Upper lobe of left lung (tissue), 6 donors: ENCODE measurements around the gene COPS7A. TPM values are rescaled to one million over a fixed set of nuclear protein-coding genes. Genes with fewer than 3 reads are reported as not detected.

Source experiments
- ATAC-seq, 2 donors: fragments of 200-7000 bp; cut with Tn5 transposase; one replicate each; pipeline ENCODE4 v1.9.1; 2022; ENCODE audit warnings: mild to moderate bottlenecking in 2 of 2, moderate library complexity in 2 of 2; ENCODE audit not compliant: low FRiP score in 2 of 2
- DNase-seq, 2 donors: peaks; one replicate each; pipeline ENCODE4 v3.0.0-alpha.2; 2019 to 2020
- H3K27ac ChIP-seq, 4 donors: fragments of 200-600 bp; sonication (generic); one replicate each; pipeline ENCODE4 v1.5.1; 2016 to 2019
- H3K27me3 ChIP-seq, 4 donors: fragments of 200-600 bp; sonication (generic); one replicate each; pipeline ENCODE4 v1.5.1; 2017 to 2019
- H3K36me3 ChIP-seq, 4 donors: fragments of 200-600 bp; sonication (generic); one replicate each; pipeline ENCODE4 v1.5.1; 2016 to 2019
- H3K4me1 ChIP-seq, 4 donors: fragments of 200-600 bp; sonication (generic); one replicate each; pipeline ENCODE4 v1.5.1; 2018 to 2019
- H3K4me3 ChIP-seq, 4 donors: fragments of 200-600 bp; sonication (generic); one replicate each; pipeline ENCODE4 v1.5.1; 2017 to 2019; ENCODE audit warnings: mild to moderate bottlenecking in 2 of 4, moderate library complexity in 1 of 4
- H3K9me3 ChIP-seq, 4 donors: fragments of 200-600 bp; sonication (generic); one replicate each; pipeline ENCODE4 v1.5.1; 2018 to 2019
- CTCF ChIP-seq, 6 experiments: fragments of 450-650 bp in 4 of 6; fragments of 200-600 bp in 2 of 6; sonication (generic) in 2 of 6; IDR thresholded peaks; one replicate each; pipeline ENCODE4 v1.5.1; 2016 to 2019; ENCODE audit warnings: antibody characterized with exemption in 6 of 6
- EP300 ChIP-seq, 4 donors: sonication (generic); formaldehyde crosslinking; IDR thresholded peaks; one replicate each; pipeline ENCODE4 v1.5.1; 2017; ENCODE audit warnings: antibody characterized with exemption in 4 of 4, control low read depth in 2 of 4
- POLR2A ChIP-seq, 4 donors: fragments of 450-650 bp; IDR thresholded peaks; one replicate each; pipeline ENCODE4 v1.5.1; 2016 to 2017; ENCODE audit warnings: antibody characterized with exemption in 4 of 4, mild to moderate bottlenecking in 2 of 4
- POLR2AphosphoS5 ChIP-seq, 2 donors: sonication (generic); formaldehyde crosslinking; IDR thresholded peaks; one replicate each; pipeline ENCODE4 v1.5.1; 2017; ENCODE audit warnings: antibody characterized with exemption in 2 of 2
- WGBS, 2 donors: methylation state at CpG; one replicate each; pipeline ENCODE4 v1.1.5; 2017 to 2018; 5-methylcytosine and 5-hydroxymethylcytosine counted together
- total RNA-seq, 6 donors: library from RNA; depleted of rRNA in 4 of 6; stranded (reverse); fragments of >200 nt in 4 of 6; gene quantifications; one replicate each; pipeline versions ENCODE4 v1.1.0 to v1.2.1, GENCODE V29; 2016 to 2021
- donor health status: DM: no; HTN: no; CAD: no; lungs with moderate emphysema.
- donor health status: DM: no; HTN: yes; CAD: no; lungs with severe emphysema.

The COPS7A gene
- total RNA-seq, 6 donors from 2014 or later, result 36.9 to 70.2 (median 63.0) TPM

GRCh38 chr12:6754411-6754810, 30.6 kb downstream of the COPS7A start:
- 91 to 96% methylated on average over 2 of the region's 2 CpGs for WGBS, 2 donors
- no peak for TF ChIP-seq POLR2A (IDR thresholded peaks at IDR 0.05)
- no peak for TF ChIP-seq CTCF (IDR thresholded peaks at IDR 0.05)
- TF ChIP-seq EP300 (IDR thresholded peaks at IDR 0.05), result no peak
- TF ChIP-seq POLR2AphosphoS5 (IDR thresholded peaks at IDR 0.05), result no peak
- Histone ChIP-seq H3K36me3 (peaks cover 15 to 25% (median 21%) of the 10 kb centered on the region in 4 donors), H3K4me3 (no peak overlapping the region), H3K4me1 (peaks cover 12 to 22% (median 18%) of the 10 kb centered on the region in 4 donors), H3K27me3 (no peaks in the 10 kb centered on the region), H3K27ac (peak overlapping the region; percentile 21 to 100 (median 98)), H3K9me3 (no peaks in the 10 kb centered on the region)
- ATAC-seq, result no peak
- no peak for DNase-seq

GRCh38 chr12:6757028-6757690, 33.3 kb downstream of the COPS7A start:
- TF ChIP-seq CTCF (IDR thresholded peaks at IDR 0.05) (no peak), EP300 (IDR thresholded peaks at IDR 0.05) (no peak), POLR2A (IDR thresholded peaks at IDR 0.05) (no peak), POLR2AphosphoS5 (IDR thresholded peaks at IDR 0.05) (no peak)
- Histone ChIP-seq H3K36me3 (no peaks in the 10 kb centered on the region), H3K27ac (no peak overlapping the region), H3K9me3 (no peaks in the 10 kb centered on the region), H3K4me1 (peaks cover 7 to 16% (median 10%) of the 10 kb centered on the region in 4 donors), H3K27me3 (no peaks in the 10 kb centered on the region), H3K4me3 (no peak overlapping the region)
- 76 to 85% methylated on average over 8 of the region's 8 CpGs for WGBS, 2 donors
- ATAC-seq, result no peak
- DNase-seq, result no peak

GRCh38 chr12:6758506-6759095, 34.8 kb downstream of the COPS7A start:
- peaks cover 8 to 14% (median 13%) of the 10 kb centered on the region in 4 donors for H3K4me1 ChIP-seq
- H3K9me3 ChIP-seq, result no peaks in the 10 kb centered on the region
- ATAC-seq (no peak), DNase-seq (no peak)
- 77% methylated on average over 9 of the region's 9 CpGs for WGBS, 2 donors
- TF ChIP-seq POLR2AphosphoS5 (IDR thresholded peaks at IDR 0.05) (no peak), POLR2A (IDR thresholded peaks at IDR 0.05) (no peak), CTCF (IDR thresholded peaks at IDR 0.05) (no peak), EP300 (IDR thresholded peaks at IDR 0.05) (no peak)
- H3K27ac ChIP-seq, result no peak overlapping the region
- no peak overlapping the region for H3K4me3 ChIP-seq
- H3K36me3 ChIP-seq, result no peaks in the 10 kb centered on the region
- H3K27me3 ChIP-seq, result no peaks in the 10 kb centered on the region

GRCh38 chr12:6759741-6760140, 35.9 kb downstream of the COPS7A start:
- H3K4me3 ChIP-seq, result no peak overlapping the region
- TF ChIP-seq CTCF (IDR thresholded peaks at IDR 0.05) (no peak), POLR2AphosphoS5 (IDR thresholded peaks at IDR 0.05) (no peak), POLR2A (IDR thresholded peaks at IDR 0.05) (no peak), EP300 (IDR thresholded peaks at IDR 0.05) (no peak)

More at GRCh38 chr12:6759741-6760140, 35.9 kb downstream of the COPS7A start:
- 79 to 82% methylated on average over 5 of the region's 5 CpGs for WGBS, 2 donors
- DNase-seq (no peak), ATAC-seq (no peak)
- Histone ChIP-seq H3K27ac (no peak overlapping the region), H3K27me3 (no peaks in the 10 kb centered on the region), H3K4me1 (peaks cover 13 to 17% (median 15%) of the 10 kb centered on the region in 4 donors), H3K36me3 (no peaks in the 10 kb centered on the region), H3K9me3 (no peaks in the 10 kb centered on the region)
